ENCODE measurements around the gene CTIF. TPM values are rescaled to one million over a fixed set of nuclear protein-coding genes. Genes with fewer than 3 reads are reported as not detected.
A peak's percentile ranks its signal among the peaks of the same experiment; 100 is the strongest.

The CTIF gene
- total RNA-seq, 4 donors from 2014 or later: 29.0 to 61.5 (median 37.7) TPM

DNA sequence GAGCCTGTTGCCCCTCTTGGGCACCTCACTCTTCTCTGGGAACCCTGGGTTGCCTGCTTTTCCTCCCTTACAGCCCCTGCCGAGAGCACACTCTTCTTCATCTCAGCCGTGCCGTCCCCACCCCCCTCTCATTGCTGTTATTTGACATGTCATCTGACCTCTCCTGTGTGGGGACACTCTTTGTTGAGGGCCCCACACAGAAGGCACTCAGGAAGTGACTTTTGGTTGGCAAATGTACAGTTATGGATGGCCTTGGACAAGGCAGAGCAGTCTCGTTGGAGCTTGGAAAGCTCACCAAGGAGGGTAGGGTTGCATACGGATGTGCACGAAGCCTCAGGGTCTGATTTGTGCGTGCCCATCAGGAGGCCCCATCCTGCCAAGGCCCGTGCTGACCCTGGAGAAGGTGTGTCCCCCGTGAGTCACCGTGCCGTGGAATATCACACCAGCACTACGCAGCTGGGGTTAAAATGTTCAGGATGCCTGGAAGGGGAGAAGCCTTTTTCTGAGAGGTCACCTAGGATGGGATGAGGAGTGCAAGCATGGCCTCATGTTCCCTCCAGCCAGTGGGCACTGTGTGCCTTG is 93.9 kb downstream of the CTIF start:
- H3K4me3 ChIP-seq: no peak overlapping the region
- TF ChIP-seq EP300 (IDR thresholded peaks at IDR 0.05) (no peak), POLR2AphosphoS5 (IDR thresholded peaks at IDR 0.05) (no peak), POLR2A (IDR thresholded peaks at IDR 0.05) (no peak)
- TF ChIP-seq, protein P1, sequence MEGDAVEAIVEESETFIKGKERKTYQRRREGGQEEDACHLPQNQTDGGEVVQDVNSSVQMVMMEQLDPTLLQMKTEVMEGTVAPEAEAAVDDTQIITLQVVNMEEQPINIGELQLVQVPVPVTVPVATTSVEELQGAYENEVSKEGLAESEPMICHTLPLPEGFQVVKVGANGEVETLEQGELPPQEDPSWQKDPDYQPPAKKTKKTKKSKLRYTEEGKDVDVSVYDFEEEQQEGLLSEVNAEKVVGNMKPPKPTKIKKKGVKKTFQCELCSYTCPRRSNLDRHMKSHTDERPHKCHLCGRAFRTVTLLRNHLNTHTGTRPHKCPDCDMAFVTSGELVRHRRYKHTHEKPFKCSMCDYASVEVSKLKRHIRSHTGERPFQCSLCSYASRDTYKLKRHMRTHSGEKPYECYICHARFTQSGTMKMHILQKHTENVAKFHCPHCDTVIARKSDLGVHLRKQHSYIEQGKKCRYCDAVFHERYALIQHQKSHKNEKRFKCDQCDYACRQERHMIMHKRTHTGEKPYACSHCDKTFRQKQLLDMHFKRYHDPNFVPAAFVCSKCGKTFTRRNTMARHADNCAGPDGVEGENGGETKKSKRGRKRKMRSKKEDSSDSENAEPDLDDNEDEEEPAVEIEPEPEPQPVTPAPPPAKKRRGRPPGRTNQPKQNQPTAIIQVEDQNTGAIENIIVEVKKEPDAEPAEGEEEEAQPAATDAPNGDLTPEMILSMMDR (IDR thresholded peaks at IDR 0.05): no peak
- H3K27ac ChIP-seq: no peak overlapping the region
- 93% methylated on average over 4 of the region's 12 CpGs for WGBS
- H3K9me3 ChIP-seq: no peaks in the 10 kb centered on the region
- no peaks in the 10 kb centered on the region for H3K27me3 ChIP-seq
- H3K36me3 ChIP-seq: peaks cover 11% of the 10 kb centered on the region
- peak in 1 of 2 donors; percentile 19 for DNase-seq (ENCODE audit: low spot score in 2 of 2)
- H3K4me1 ChIP-seq: no peaks in the 10 kb centered on the region

- H3K27ac ChIP-seq: no peak overlapping the region
- no peaks in the 10 kb centered on the region for H3K9me3 ChIP-seq
- no peak for DNase-seq (ENCODE audit: low spot score in 2 of 2)
- H3K4me1 ChIP-seq: no peaks in the 10 kb centered on the region
- peaks cover 7% of the 10 kb centered on the region for H3K36me3 ChIP-seq
- H3K4me3 ChIP-seq: no peak overlapping the region
- no peaks in the 10 kb centered on the region for H3K27me3 ChIP-seq
- TF ChIP-seq, protein P1 (IDR thresholded peaks at IDR 0.05): no peak
- TF ChIP-seq POLR2A (IDR thresholded peaks at IDR 0.05) (no peak), POLR2AphosphoS5 (IDR thresholded peaks at IDR 0.05) (no peak), EP300 (IDR thresholded peaks at IDR 0.05) (no peak)
- WGBS: 94% methylated on average over 4 of the region's 6 CpGs
Measured at GRCh38 chr18:48634491-48634890, 95.7 kb downstream of the CTIF start.

DNA sequence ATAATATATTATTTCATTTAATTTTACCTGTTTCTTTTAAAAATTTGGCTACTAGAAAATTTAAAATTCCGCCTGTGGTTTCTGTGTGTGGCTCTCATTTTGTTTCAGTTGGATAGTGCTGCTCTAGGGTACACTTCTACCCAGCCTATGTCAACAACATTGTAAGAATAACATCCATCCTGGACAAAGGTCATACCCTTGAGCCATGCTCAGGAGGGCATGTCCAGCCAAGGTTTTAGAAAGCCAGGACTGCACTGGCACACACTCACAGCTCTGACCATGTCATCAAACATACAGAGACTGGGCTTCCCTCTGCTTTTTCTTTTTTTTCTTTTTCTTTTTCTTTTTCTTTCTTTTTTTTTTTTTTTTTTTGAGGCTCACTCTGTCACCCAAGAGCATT is 96.1 kb downstream of the CTIF start:
- Histone ChIP-seq H3K4me1 (no peaks in the 10 kb centered on the region), H3K27me3 (no peaks in the 10 kb centered on the region), H3K4me3 (no peak overlapping the region), H3K27ac (no peak overlapping the region), H3K9me3 (no peaks in the 10 kb centered on the region), H3K36me3 (peaks cover 7% of the 10 kb centered on the region)
- TF ChIP-seq EP300 (IDR thresholded peaks at IDR 0.05) (no peak), POLR2AphosphoS5 (IDR thresholded peaks at IDR 0.05) (no peak), POLR2A (IDR thresholded peaks at IDR 0.05) (no peak)
- TF ChIP-seq, protein P1 (IDR thresholded peaks at IDR 0.05): no peak
- WGBS: 92% methylated on average over 1 of the region's 1 CpG
- DNase-seq (ENCODE audit: low spot score in 2 of 2): no peak

- Histone ChIP-seq H3K4me1 (no peaks in the 10 kb centered on the region), H3K9me3 (no peaks in the 10 kb centered on the region), H3K27ac (no peak overlapping the region), H3K27me3 (no peaks in the 10 kb centered on the region), H3K36me3 (peaks cover 7% of the 10 kb centered on the region), H3K4me3 (no peak overlapping the region)
- 100% methylated on average over 2 of the region's 2 CpGs for WGBS
- TF ChIP-seq POLR2AphosphoS5 (IDR thresholded peaks at IDR 0.05) (no peak), EP300 (IDR thresholded peaks at IDR 0.05) (no peak), POLR2A (IDR thresholded peaks at IDR 0.05) (no peak)
- TF ChIP-seq, protein P1 (IDR thresholded peaks at IDR 0.05): no peak
- peak in 1 of 2 donors; percentile 41 for DNase-seq (ENCODE audit: low spot score in 2 of 2)
Measured at GRCh38 chr18:48635806-48636205, 97.0 kb downstream of the CTIF start.

DNA sequence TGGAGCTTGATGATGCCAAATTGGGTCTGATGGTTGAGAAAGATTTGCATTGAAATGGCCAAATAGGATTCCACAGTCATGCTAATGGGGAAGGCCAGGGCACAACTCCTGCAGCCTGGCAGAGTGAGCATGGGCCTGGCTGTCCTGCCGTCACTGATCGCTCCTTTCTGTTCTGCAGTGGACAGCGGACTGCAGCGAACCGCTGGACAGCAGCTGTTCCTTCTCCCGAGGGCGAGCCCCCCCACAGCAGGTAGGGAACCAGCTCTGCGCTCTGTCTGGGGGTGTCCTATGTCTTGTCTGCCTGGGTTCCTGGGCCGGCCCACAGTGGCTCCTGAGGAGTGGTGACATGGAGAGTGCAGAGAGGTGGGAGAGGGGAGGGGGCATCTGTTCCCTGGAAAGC is 97.6 kb downstream of the CTIF start:
- WGBS: 90% methylated on average over 3 of the region's 9 CpGs
- TF ChIP-seq, protein P1 (IDR thresholded peaks at IDR 0.05): no peak
- no peak for TF ChIP-seq POLR2AphosphoS5 (IDR thresholded peaks at IDR 0.05)
- no peak for TF ChIP-seq EP300 (IDR thresholded peaks at IDR 0.05)
- TF ChIP-seq POLR2A (IDR thresholded peaks at IDR 0.05): no peak
- Histone ChIP-seq H3K4me1 (no peaks in the 10 kb centered on the region), H3K4me3 (no peak overlapping the region), H3K27me3 (no peaks in the 10 kb centered on the region), H3K27ac (no peak overlapping the region), H3K9me3 (no peaks in the 10 kb centered on the region), H3K36me3 (peaks cover 7% of the 10 kb centered on the region)
- peak; percentile 17 to 44 for DNase-seq (ENCODE audit: low spot score in 2 of 2)
